Psoas muscle (tissue), 8 donors: ENCODE results near the gene AHNAK. TPM values are rescaled to one million over a fixed set of nuclear protein-coding genes. Genes with fewer than 3 reads are reported as not detected.
"Not testable (repeated sequence)": the region's sequence is repeated elsewhere in the genome, so short reads cannot be mapped to it uniquely, and the experiment has no call there.

Experiments
- ATAC-seq, 4 donors: fragments of 200-7000 bp; cut with Tn5 transposase; one replicate each; pipeline ENCODE4 v1.9.1; 2020; ENCODE audit warnings: moderate library complexity in 3 of 4, mild to moderate bottlenecking in 2 of 4
- DNase-seq, 2 donors: peaks; one replicate each; pipeline ENCODE4 v3.0.0-alpha.2; 2020
- H3K27ac ChIP-seq: fragments of 200-600 bp; one replicate; pipeline ENCODE4 v1.8.0; 2022
- H3K27me3 ChIP-seq, 3 donors: fragments of 200-600 bp in 1 of 3; one replicate each; pipeline versions ENCODE4 v1.6.1 to v1.8.0; 2013 to 2022; ENCODE audit warnings: low read length in 2 of 3, mild to moderate bottlenecking in 2 of 3, moderate library complexity in 1 of 3; ENCODE audit not compliant: insufficient read depth in 3 of 3
- H3K36me3 ChIP-seq, 2 donors: fragments of 200-600 bp in 1 of 2; one replicate each; pipeline versions ENCODE4 v1.6.1 to v1.8.0; 2013 to 2022; ENCODE audit warnings: low read depth in 1 of 2, mild to moderate bottlenecking in 1 of 2, moderate library complexity in 1 of 2; ENCODE audit not compliant: insufficient read depth in 1 of 2
- H3K4me1 ChIP-seq: fragments of 200-600 bp; one replicate; pipeline ENCODE4 v1.8.0; 2022
- H3K4me3 ChIP-seq: fragments of 200-600 bp; one replicate; pipeline ENCODE4 v1.8.0; 2022; ENCODE audit warnings: mild to moderate bottlenecking
- H3K9me3 ChIP-seq: fragments of 200-600 bp; one replicate; pipeline ENCODE4 v1.8.0; 2022
- WGBS, 3 donors: extraction: QIAGEN DNeasy Blood & Tissue Kit; methylation state at CpG; one replicate each; pipeline versions ENCODE4 v1.1.6 to v1.1.7; 2013; 5-methylcytosine and 5-hydroxymethylcytosine counted together
- intact Hi-C, 2 donors: fragments of 100-400 bp; cut with DNase I; formaldehyde crosslinking; loops; one replicate each; pipeline versions ENCODE4 v1.11.0 to v1.14.2; 2022
- polyA plus RNA-seq, 3 donors: library from polyadenylated mRNA; stranded (reverse); fragments of 200-250 nt; gene quantifications; one replicate each; pipeline ENCODE4 v1.2.3, GENCODE V29; 2013
- total RNA-seq, 4 donors: library from RNA; stranded (reverse); fragmentation: NEBNext Ultra II Directional in 2 of 4; extraction: Animal tissue kit (Norgen Biotek cat#: 25700) in 2 of 4; gene quantifications; one replicate each; pipeline versions ENCODE4 v1.2.1 to v1.2.4, GENCODE V29; 2021 to 2023
- TF ChIP-seq, protein P1 (sequence below): fragments of 200-600 bp; IDR thresholded peaks from one replicate; pipeline ENCODE4 v1.8.0; 2022; ENCODE audit warnings: antibody characterized with exemption
- donor health status: healthy with polysubstance abuse.
- donor health status: DM: no; HTN: no; CAD: no; lungs with moderate emphysema.
- donor health status: Bipolar disorder and iron deficiency.
- donor health status: healthy.
- donor health status: DM: yes; HTN: yes; CAD: no.
- donor health status: DM: no; HTN: no; CAD: no.
- donor health status: DM: no; HTN: no; CAD: no.
- donor health status: DM: yes; HTN: yes; CAD: no.

The AHNAK gene
- total and polyA plus RNA-seq, 7 donors = 93.5 to 679 (median 376) TPM

DNA sequence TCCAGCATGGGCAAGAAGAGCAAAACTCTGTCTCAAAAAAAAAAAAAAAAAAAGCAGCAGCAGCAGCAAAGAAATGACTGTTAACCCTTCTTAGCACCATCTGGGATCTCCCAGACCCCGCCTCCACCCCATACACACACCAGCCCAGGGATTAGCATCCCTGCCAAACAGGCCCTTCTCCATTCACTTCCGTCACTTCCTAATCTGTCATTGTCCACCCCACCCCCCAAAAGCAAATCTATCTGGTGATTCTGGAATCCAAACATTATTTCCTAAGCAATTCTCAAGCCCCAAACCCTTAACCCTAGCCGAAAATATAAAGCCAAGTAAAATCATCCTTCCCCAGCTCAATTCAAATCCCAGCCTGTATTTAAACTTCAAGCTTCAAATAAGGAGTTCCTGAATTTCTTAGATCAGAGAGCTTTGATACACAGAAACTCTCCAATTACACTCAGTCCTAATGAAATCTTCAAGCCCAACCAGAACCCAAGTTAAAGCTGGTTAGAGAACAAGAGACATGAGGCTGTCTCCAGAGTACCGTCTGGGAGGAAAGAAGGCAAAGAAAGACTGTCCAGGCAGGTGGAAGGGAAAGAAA lies 6.0 kb upstream of the AHNAK start:
- H3K4me3 ChIP-seq = peak overlapping the region; percentile 54
- no peaks in the 10 kb centered on the region for H3K27me3 ChIP-seq
- WGBS, 3 donors = 6 to 20% (median 18%) methylated on average over 4 of the region's 4 CpGs
- TF ChIP-seq, protein P1, sequence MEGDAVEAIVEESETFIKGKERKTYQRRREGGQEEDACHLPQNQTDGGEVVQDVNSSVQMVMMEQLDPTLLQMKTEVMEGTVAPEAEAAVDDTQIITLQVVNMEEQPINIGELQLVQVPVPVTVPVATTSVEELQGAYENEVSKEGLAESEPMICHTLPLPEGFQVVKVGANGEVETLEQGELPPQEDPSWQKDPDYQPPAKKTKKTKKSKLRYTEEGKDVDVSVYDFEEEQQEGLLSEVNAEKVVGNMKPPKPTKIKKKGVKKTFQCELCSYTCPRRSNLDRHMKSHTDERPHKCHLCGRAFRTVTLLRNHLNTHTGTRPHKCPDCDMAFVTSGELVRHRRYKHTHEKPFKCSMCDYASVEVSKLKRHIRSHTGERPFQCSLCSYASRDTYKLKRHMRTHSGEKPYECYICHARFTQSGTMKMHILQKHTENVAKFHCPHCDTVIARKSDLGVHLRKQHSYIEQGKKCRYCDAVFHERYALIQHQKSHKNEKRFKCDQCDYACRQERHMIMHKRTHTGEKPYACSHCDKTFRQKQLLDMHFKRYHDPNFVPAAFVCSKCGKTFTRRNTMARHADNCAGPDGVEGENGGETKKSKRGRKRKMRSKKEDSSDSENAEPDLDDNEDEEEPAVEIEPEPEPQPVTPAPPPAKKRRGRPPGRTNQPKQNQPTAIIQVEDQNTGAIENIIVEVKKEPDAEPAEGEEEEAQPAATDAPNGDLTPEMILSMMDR = no peak
- H3K9me3 ChIP-seq = no peaks in the 10 kb centered on the region
- peaks cover 0 to under 1% of the 10 kb centered on the region in 2 donors for H3K36me3 ChIP-seq
- H3K27ac ChIP-seq = peak overlapping the region; percentile 99
- DNase-seq (peak in 1 of 2 donors; percentile 70), ATAC-seq (no peak)
- intact Hi-C loops = no loop called here
- H3K4me1 ChIP-seq = peaks cover 75% of the 10 kb centered on the region

DNA sequence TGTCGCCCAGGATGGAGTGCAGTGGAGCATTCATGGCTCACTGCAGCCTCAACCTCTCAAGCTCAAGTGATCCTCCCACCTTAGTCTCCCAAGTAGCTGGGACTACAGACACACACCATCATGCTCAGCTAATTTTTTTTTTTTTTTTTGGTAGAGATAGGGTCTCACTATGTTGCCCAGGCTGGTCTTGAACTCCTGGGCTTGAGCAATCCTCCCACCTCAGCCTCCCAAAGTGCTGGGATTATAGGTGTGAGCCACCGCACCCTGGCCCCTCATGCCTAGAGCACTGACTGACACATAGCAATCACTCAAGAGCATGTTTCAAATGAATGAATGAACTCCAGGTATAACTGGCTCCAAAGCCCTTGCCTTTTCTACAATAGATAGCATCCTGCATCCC lies 3.9 kb upstream of the AHNAK start:
- peak overlapping the region; percentile 99 for H3K27ac ChIP-seq
- H3K9me3 ChIP-seq, H3K27me3 ChIP-seq, H3K4me3 ChIP-seq, DNase-seq, H3K36me3 ChIP-seq, intact Hi-C loops, ATAC-seq: not testable (repeated sequence)
- peaks cover 58% of the 10 kb centered on the region for H3K4me1 ChIP-seq
- 94 to 98% (median 96%) methylated on average over 2 of the region's 2 CpGs for WGBS, 3 donors

DNA sequence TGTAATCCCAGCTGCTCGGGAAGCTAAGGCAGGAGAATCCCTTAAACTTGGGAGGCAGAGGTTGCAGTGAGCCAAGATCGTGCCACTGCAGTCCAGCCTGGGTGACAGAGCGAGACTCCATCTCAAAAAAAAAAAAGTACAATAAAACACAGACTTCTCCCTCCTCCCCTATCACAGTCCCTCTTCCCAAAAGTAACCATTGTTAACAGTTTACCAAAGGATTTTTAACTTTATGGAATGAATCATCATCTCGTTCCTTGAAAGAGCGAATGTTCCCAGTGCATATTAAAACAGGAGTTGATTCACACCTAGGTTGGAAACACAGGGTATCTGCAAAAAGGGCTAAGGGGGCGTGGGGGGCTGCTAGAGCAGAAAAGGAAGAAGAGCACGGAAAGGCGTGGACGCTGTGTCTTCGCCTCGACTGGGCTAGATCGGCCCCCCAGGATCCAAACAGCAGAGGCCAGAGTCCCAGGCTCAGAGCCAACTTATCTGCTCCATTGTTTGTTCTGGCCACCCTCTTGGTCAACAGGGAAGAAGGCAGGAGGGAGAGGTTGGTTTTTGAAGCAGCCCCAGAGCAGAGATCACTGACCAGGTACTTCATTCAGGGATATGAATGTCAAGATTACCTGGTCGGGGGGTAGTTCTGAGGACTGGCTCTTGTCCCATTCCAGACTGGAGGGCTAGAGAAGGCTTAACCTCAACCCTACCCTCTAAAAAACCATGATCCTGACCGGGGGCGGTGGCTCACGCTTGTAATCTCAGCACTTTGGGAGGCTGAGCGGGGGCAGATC lies 2.1 kb upstream of the AHNAK start:
- Histone ChIP-seq H3K9me3 (no peaks in the 10 kb centered on the region), H3K27ac (peak overlapping the region; percentile 99), H3K36me3 (no peaks in the 10 kb centered on the region), H3K4me1 (peaks cover 49% of the 10 kb centered on the region), H3K27me3 (no peaks in the 10 kb centered on the region), H3K4me3 (peak overlapping the region; percentile 91)
- WGBS, 3 donors = 60 to 68% (median 61%) methylated on average over 17 of the region's 17 CpGs
- intact Hi-C loops = no loop called here
- DNase-seq (no peak), ATAC-seq (no peak)
- TF ChIP-seq, protein P1 = no peak

DNA sequence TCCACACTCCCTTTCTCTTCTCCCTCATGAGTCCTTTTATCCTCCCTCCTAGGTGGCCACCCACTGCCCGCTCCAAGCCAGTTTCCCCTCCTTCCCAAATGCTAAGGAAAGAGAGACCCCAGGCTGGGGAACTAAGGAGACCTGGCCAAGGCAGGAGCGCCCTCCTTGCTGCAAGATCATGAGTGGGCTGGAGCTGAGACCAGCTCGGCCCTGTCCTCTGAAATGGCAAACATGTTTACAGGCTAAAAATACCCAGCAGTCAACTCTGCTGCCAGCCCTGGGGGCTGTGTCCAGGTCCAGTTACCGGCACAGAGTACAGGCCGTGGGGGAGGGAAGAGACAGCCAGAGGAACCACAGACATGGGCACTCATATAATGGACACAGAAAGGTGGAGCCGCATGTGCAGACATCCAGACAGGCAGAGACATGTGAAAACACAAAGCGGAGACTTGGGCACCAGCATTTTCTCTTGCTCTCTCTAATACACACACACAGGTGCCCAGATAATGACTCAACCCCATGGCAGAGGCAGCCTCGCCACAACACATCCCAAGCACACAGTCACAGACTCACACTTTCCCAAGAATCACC lies 1.2 kb upstream of the AHNAK start:
- 10 to 18% (median 16%) methylated on average over 8 of the region's 8 CpGs for WGBS, 3 donors
- no peaks in the 10 kb centered on the region for H3K9me3 ChIP-seq
- no peaks in the 10 kb centered on the region for H3K27me3 ChIP-seq
- peaks cover 51% of the 10 kb centered on the region for H3K4me1 ChIP-seq
- ATAC-seq (peak; percentile 53 to 64 (median 62)), DNase-seq (peak; percentile 66 to 92)
- peak overlapping the region; percentile 91 for H3K4me3 ChIP-seq
- H3K36me3 ChIP-seq = no peaks in the 10 kb centered on the region
- peak overlapping the region; percentile 99 for H3K27ac ChIP-seq
- TF ChIP-seq, protein P1 = no peak
- intact Hi-C loops = no loop called here
